RWPE2 (cell line): ENCODE measurements around the gene ARNT2.

Experiments
- ATAC-seq: fragments of 200-7000 bp; cut with Tn5 transposase; 3 replicates; pipeline ENCODE4 v1.9.1; 2021; ENCODE audit warnings: low read depth
- DNase-seq: peaks from one replicate; pipeline ENCODE4 v3.0.0-alpha.2; 2020; ENCODE audit warnings: low spot score
- H3K27ac ChIP-seq: fragments of 450-650 bp; 2 replicates; pipeline ENCODE4 v1.5.1; 2017; ENCODE audit warnings: mild to moderate bottlenecking; ENCODE audit not compliant: poor library complexity, severe bottlenecking
- H3K27me3 ChIP-seq: fragments of 250-450 bp; sonication (Bioruptor Pico); 2 replicates; pipeline ENCODE4 v1.5.1; 2021; ENCODE audit warnings: mild to moderate bottlenecking, moderate library complexity; ENCODE audit not compliant: insufficient read depth, poor library complexity, severe bottlenecking
- H3K36me3 ChIP-seq: fragments of 250-450 bp; sonication (Bioruptor Pico); 2 replicates; pipeline ENCODE4 v1.5.1; 2020; ENCODE audit warnings: low read depth, mild to moderate bottlenecking, moderate library complexity
- H3K4me1 ChIP-seq: fragments of 250-450 bp; sonication (Bioruptor Pico); 2 replicates; pipeline ENCODE4 v1.5.1; 2021; ENCODE audit warnings: mild to moderate bottlenecking, moderate library complexity; ENCODE audit not compliant: insufficient read depth, poor library complexity, severe bottlenecking
- H3K4me3 ChIP-seq: fragments of 250-450 bp; sonication (Bioruptor Pico); 2 replicates; pipeline ENCODE4 v1.5.1; 2021; ENCODE audit warnings: mild to moderate bottlenecking, moderate library complexity; ENCODE audit not compliant: severe bottlenecking
- H3K9me3 ChIP-seq: fragments of 250-450 bp; sonication (Bioruptor Pico); 2 replicates; pipeline ENCODE4 v1.5.1; 2021; ENCODE audit warnings: mild to moderate bottlenecking, moderate library complexity; ENCODE audit not compliant: severe bottlenecking
- TF ChIP-seq, protein P1 (sequence below): fragments of 450-650 bp; IDR thresholded peaks from one replicate; pipeline ENCODE4 v1.5.1; 2017; ENCODE audit warnings: mild to moderate bottlenecking, moderate library complexity; ENCODE audit not compliant: poor library complexity, severe bottlenecking

The ARNT2 gene

DNA sequence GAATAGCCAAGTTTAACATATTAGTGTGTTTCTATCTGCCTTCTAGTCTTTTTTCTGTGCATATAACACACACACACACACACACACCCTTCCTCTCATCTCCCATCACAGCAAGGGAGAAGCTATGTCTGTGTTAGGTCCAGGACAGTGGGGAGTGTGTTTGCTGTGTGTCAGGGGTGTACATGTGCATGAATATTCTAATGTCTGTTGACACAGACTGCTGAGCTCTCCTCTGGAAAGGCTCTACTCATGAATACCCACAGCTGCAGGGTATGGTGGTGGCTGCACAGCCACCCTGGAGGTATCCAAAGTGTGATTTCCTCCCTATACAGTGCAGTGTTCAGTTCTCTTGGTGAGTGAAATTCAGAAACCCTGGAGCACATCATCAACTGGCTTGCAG, 42.9 kb downstream of the ARNT2 start:
- no peaks in the 10 kb centered on the region for H3K9me3 ChIP-seq
- TF ChIP-seq, protein P1, sequence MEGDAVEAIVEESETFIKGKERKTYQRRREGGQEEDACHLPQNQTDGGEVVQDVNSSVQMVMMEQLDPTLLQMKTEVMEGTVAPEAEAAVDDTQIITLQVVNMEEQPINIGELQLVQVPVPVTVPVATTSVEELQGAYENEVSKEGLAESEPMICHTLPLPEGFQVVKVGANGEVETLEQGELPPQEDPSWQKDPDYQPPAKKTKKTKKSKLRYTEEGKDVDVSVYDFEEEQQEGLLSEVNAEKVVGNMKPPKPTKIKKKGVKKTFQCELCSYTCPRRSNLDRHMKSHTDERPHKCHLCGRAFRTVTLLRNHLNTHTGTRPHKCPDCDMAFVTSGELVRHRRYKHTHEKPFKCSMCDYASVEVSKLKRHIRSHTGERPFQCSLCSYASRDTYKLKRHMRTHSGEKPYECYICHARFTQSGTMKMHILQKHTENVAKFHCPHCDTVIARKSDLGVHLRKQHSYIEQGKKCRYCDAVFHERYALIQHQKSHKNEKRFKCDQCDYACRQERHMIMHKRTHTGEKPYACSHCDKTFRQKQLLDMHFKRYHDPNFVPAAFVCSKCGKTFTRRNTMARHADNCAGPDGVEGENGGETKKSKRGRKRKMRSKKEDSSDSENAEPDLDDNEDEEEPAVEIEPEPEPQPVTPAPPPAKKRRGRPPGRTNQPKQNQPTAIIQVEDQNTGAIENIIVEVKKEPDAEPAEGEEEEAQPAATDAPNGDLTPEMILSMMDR = no peak
- H3K27ac ChIP-seq = no peak overlapping the region
- no peak for DNase-seq
- H3K4me1 ChIP-seq = no peaks in the 10 kb centered on the region
- no peaks in the 10 kb centered on the region for H3K36me3 ChIP-seq
- H3K4me3 ChIP-seq = no peak overlapping the region
- ATAC-seq = peak; percentile 23; the same call in 1 of the 3 replicates
- H3K27me3 ChIP-seq = no peaks in the 10 kb centered on the region

DNA sequence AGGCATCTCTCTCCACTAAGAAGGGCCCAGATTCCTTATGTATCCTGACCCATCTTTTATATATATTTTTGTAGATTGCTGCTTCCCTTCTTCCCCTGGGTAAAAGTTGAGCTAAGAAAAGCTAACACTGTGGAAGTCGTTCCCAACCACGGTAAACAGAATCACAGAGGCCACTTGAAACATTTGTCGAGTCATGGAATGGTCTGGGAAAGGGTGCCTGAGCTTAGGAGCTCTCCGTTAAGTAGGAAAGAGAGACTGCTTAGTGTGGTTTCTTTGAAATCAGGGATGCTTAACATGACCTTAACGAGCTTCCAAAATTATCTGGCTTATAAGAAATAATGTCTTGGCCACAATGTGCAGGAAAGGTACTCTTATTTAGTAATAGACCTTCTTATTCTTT, 45.6 kb downstream of the ARNT2 start:
- no peaks in the 10 kb centered on the region for H3K9me3 ChIP-seq
- H3K27ac ChIP-seq = no peak overlapping the region
- no peaks in the 10 kb centered on the region for H3K27me3 ChIP-seq
- TF ChIP-seq, protein P1 = no peak
- H3K36me3 ChIP-seq = no peaks in the 10 kb centered on the region
- peaks cover 1% of the 10 kb centered on the region for H3K4me1 ChIP-seq
- ATAC-seq (no peak), DNase-seq (no peak)
- H3K4me3 ChIP-seq = no peak overlapping the region

DNA sequence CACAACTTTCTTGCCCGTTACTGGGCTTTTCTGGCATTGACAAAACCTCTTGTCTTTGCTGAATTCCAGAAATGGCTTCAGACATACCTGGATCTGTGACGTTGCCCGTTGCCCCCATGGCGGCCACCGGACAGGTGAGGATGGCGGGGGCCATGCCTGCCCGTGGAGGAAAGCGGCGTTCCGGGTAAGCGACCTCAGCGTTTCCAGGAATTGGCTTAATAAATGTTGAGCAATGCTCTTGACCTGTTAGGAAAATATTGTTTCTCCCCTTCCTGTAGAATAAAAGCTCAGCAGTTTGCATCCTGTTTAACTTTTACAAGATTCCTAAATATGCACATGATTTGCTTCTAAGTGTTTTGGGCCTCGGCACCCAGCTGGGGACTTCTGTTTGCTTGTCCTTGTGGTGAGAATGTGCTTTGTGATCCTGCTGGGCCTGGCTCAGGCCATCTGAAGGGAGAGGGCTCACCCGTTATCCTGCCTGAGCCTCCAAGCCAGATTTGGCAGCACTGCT, 46.7 kb downstream of the ARNT2 start:
- H3K4me1 ChIP-seq = peaks cover 9% of the 10 kb centered on the region
- H3K27me3 ChIP-seq = no peaks in the 10 kb centered on the region
- TF ChIP-seq, protein P1 = no peak
- H3K27ac ChIP-seq = no peak overlapping the region
- DNase-seq (no peak), ATAC-seq (no peak)
- no peaks in the 10 kb centered on the region for H3K36me3 ChIP-seq
- no peaks in the 10 kb centered on the region for H3K9me3 ChIP-seq
- no peak overlapping the region for H3K4me3 ChIP-seq

DNA sequence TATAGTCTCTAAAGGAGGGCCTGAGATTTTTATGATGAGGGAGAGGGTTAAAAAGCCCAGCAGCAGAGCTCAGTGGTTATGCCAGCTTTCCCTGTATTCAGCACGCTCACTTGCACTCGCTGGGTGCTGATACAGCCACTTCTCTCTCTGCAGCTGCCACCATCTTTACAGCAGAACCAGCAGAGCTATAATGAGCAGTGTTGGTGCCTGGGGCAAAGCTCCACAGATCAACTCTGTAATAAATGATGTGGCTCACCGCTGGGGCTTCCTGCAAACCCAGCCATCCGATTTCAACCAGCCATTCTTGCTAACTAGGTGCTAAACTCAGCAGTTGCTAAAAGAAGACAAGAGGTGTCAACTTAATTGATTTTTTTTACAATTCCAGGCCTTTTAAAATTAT, 48.0 kb downstream of the ARNT2 start:
- ATAC-seq = no peak
- Histone ChIP-seq H3K27ac (no peak overlapping the region), H3K9me3 (no peaks in the 10 kb centered on the region), H3K36me3 (no peaks in the 10 kb centered on the region), H3K27me3 (no peaks in the 10 kb centered on the region), H3K4me3 (no peak overlapping the region), H3K4me1 (peaks cover 9% of the 10 kb centered on the region)
- DNase-seq = no peak
- TF ChIP-seq, protein P1 = no peak

- no peaks in the 10 kb centered on the region for H3K9me3 ChIP-seq
- H3K4me1 ChIP-seq = peaks cover 9% of the 10 kb centered on the region
- no peaks in the 10 kb centered on the region for H3K27me3 ChIP-seq
- DNase-seq (no peak), ATAC-seq (peak; percentile 37)
- no peak overlapping the region for H3K4me3 ChIP-seq
- TF ChIP-seq, protein P1 = no peak
- no peaks in the 10 kb centered on the region for H3K36me3 ChIP-seq
- no peak overlapping the region for H3K27ac ChIP-seq
These were observed 51.0 kb downstream of the ARNT2 start for GRCh38 chr15:80455051-80455648.
